ENCODE data around the gene MYO16. TPM values are rescaled to one million over a fixed set of nuclear protein-coding genes. Genes with fewer than 3 reads are reported as not detected.

The MYO16 gene
- total RNA-seq, 1 donor from 2014 or later: 22.0 TPM

DNA sequence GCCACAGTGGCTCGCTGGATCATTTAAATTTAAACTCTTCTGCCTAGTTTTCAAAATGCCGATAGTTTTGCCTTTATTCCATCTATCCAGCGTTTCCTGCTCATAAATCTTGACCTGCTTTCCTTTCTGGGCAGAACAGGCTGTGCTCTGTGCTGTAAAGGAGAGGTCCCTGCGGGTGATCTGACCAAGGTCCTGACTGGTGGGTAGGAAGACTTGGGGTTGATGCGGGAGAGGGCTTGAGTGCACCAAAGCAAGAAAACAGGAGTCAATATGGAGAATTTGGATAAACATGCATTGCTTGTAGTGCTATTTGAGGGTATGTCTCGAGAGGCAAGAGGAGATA is 533.6 kb downstream of the MYO16 start:
- no peak overlapping the region for H3K4me3 Mint-ChIP-seq (ENCODE audit: unreplicated experiment)
- H3K36me3 Mint-ChIP-seq (ENCODE audit: unreplicated experiment): no peaks in the 10 kb centered on the region
- H3K4me1 Mint-ChIP-seq (ENCODE audit: low read depth, unreplicated experiment): peaks cover 7% of the 10 kb centered on the region
- TF ChIP-seq, protein P1, sequence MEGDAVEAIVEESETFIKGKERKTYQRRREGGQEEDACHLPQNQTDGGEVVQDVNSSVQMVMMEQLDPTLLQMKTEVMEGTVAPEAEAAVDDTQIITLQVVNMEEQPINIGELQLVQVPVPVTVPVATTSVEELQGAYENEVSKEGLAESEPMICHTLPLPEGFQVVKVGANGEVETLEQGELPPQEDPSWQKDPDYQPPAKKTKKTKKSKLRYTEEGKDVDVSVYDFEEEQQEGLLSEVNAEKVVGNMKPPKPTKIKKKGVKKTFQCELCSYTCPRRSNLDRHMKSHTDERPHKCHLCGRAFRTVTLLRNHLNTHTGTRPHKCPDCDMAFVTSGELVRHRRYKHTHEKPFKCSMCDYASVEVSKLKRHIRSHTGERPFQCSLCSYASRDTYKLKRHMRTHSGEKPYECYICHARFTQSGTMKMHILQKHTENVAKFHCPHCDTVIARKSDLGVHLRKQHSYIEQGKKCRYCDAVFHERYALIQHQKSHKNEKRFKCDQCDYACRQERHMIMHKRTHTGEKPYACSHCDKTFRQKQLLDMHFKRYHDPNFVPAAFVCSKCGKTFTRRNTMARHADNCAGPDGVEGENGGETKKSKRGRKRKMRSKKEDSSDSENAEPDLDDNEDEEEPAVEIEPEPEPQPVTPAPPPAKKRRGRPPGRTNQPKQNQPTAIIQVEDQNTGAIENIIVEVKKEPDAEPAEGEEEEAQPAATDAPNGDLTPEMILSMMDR (IDR thresholded peaks at IDR 0.05; ENCODE audit: partially characterized antibody, unreplicated experiment): no peak
- no peak overlapping the region for H3K27ac Mint-ChIP-seq (ENCODE audit: unreplicated experiment)
- no peak for DNase-seq
- H3K9me3 Mint-ChIP-seq (ENCODE audit: unreplicated experiment): peaks cover 2% of the 10 kb centered on the region
- H3K27me3 Mint-ChIP-seq (ENCODE audit: unreplicated experiment): no peaks in the 10 kb centered on the region

GRCh38 chr13:109165417-109165904 is 536.0 kb downstream of the MYO16 start:
- Mint-ChIP-seq H3K4me3 (ENCODE audit: unreplicated experiment) (no peak overlapping the region), H3K36me3 (ENCODE audit: unreplicated experiment) (no peaks in the 10 kb centered on the region), H3K27ac (ENCODE audit: unreplicated experiment) (no peak overlapping the region), H3K9me3 (ENCODE audit: unreplicated experiment) (peaks cover 2% of the 10 kb centered on the region), H3K27me3 (ENCODE audit: unreplicated experiment) (no peaks in the 10 kb centered on the region), H3K4me1 (ENCODE audit: low read depth, unreplicated experiment) (peaks cover 5% of the 10 kb centered on the region)
- DNase-seq: no peak
- TF ChIP-seq, protein P1 (IDR thresholded peaks at IDR 0.05; ENCODE audit: partially characterized antibody, unreplicated experiment): no peak

GRCh38 chr13:109166804-109167203 is 537.4 kb downstream of the MYO16 start:
- no peak overlapping the region for H3K4me3 Mint-ChIP-seq (ENCODE audit: unreplicated experiment)
- H3K9me3 Mint-ChIP-seq (ENCODE audit: unreplicated experiment): peaks cover 2% of the 10 kb centered on the region
- DNase-seq: no peak
- no peaks in the 10 kb centered on the region for H3K27me3 Mint-ChIP-seq (ENCODE audit: unreplicated experiment)
- H3K4me1 Mint-ChIP-seq (ENCODE audit: low read depth, unreplicated experiment): peaks cover 5% of the 10 kb centered on the region
- H3K27ac Mint-ChIP-seq (ENCODE audit: unreplicated experiment): no peak overlapping the region
- TF ChIP-seq, protein P1 (IDR thresholded peaks at IDR 0.05; ENCODE audit: partially characterized antibody, unreplicated experiment): no peak
- H3K36me3 Mint-ChIP-seq (ENCODE audit: unreplicated experiment): no peaks in the 10 kb centered on the region

DNA sequence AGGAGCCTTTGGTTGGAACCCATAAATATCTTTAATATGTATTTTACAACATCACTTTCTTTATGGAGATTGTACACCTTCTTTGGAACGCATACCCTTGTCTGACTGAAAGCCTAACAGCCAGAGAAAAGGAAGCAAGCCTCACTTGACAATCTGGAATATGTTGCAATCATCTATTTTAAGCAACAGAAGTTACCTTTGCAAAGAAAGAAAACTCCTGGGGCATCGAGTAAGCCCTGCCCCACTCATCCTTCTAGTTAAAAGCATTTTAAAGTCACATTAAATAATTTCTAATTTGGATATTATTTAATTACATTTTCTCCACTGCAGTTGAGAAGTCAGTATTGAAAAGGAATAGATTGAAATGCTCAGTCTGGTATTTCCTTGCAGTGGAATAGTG is 542.7 kb downstream of the MYO16 start:
- Mint-ChIP-seq H3K4me1 (ENCODE audit: low read depth, unreplicated experiment) (peaks cover 5% of the 10 kb centered on the region), H3K9me3 (ENCODE audit: unreplicated experiment) (no peaks in the 10 kb centered on the region), H3K4me3 (ENCODE audit: unreplicated experiment) (no peak overlapping the region), H3K27me3 (ENCODE audit: unreplicated experiment) (no peaks in the 10 kb centered on the region), H3K27ac (ENCODE audit: unreplicated experiment) (no peak overlapping the region), H3K36me3 (ENCODE audit: unreplicated experiment) (no peaks in the 10 kb centered on the region)
- no peak for DNase-seq
- TF ChIP-seq, protein P1 (IDR thresholded peaks at IDR 0.05; ENCODE audit: partially characterized antibody, unreplicated experiment): no peak

- TF ChIP-seq, protein P1 (IDR thresholded peaks at IDR 0.05; ENCODE audit: partially characterized antibody, unreplicated experiment): no peak
- Mint-ChIP-seq H3K9me3 (ENCODE audit: unreplicated experiment) (peaks cover under 1% of the 10 kb centered on the region), H3K4me3 (ENCODE audit: unreplicated experiment) (no peak overlapping the region), H3K27me3 (ENCODE audit: unreplicated experiment) (peaks cover under 1% of the 10 kb centered on the region), H3K36me3 (ENCODE audit: unreplicated experiment) (peaks cover under 1% of the 10 kb centered on the region), H3K4me1 (ENCODE audit: low read depth, unreplicated experiment) (peaks cover 6% of the 10 kb centered on the region), H3K27ac (ENCODE audit: unreplicated experiment) (no peak overlapping the region)
- no peak for DNase-seq
Observed at GRCh38 chr13:109175666-109176065, 546.3 kb downstream of the MYO16 start.
